Activated T-helper 17 cell treated with anti-CD3 and anti-CD28 coated beads, Interleukin-2, amount 50 U/mL, for 72 hours (primary cell): Measurements from ENCODE around the gene LSMEM2. TPM values are rescaled to one million over a fixed set of nuclear protein-coding genes. Genes with fewer than 3 reads are reported as not detected.

Experiments used
- ATAC-seq: fragments of 150-1000 bp; cut with Tn5 transposase; replicated peaks from 2 replicates; pipeline ENCODE4 v1.10.0; 2021; ENCODE audit warnings: mild to moderate bottlenecking, moderate library complexity
- H3K27ac Mint-ChIP-seq: one replicate; pipeline ENCODE4 v1.8.0; 2022; ENCODE audit warnings: mixed read lengths
- H3K27me3 Mint-ChIP-seq: one replicate; pipeline ENCODE4 v1.8.0; 2022; ENCODE audit warnings: mixed read lengths
- H3K36me3 Mint-ChIP-seq: one replicate; pipeline ENCODE4 v1.8.0; 2022; ENCODE audit warnings: low read depth, mild to moderate bottlenecking, mixed read lengths
- H3K4me1 Mint-ChIP-seq: one replicate; pipeline ENCODE4 v1.8.0; 2022; ENCODE audit warnings: mixed read lengths
- H3K4me3 Mint-ChIP-seq: one replicate; pipeline ENCODE4 v1.8.0; 2022; ENCODE audit warnings: mild to moderate bottlenecking, mixed read lengths
- H3K9me3 Mint-ChIP-seq: one replicate; pipeline ENCODE4 v1.8.0; 2022; ENCODE audit warnings: mixed read lengths
- total RNA-seq, 2 donors: library from RNA; stranded (reverse); gene quantifications; one replicate each; pipeline ENCODE4 v1.2.3, GENCODE V29; 2022

LSMEM2 gene
- total RNA-seq: under 1 TPM in 1 of 2 donors, not detected in 1; 0.34 TPM

- Mint-ChIP-seq H3K27ac (no peak within 1 kb of the TSS), H3K9me3 (no peaks in the 10 kb centered on the region), H3K4me3 (no peak within 1 kb of the TSS), H3K27me3 (peaks cover 23% of the 10 kb centered on the region), H3K36me3 (no peaks in the 10 kb centered on the region), H3K4me1 (peaks cover 5% of the 10 kb centered on the region)
- ATAC-seq: no peak
Measured at GRCh38 chr3:50278880-50279224, at the start of gene LSMEM2. Gene LSMEM2 (plus strand): TSS chr3:50279087. CDS start chr3:50279114, 27 bp downstream.

- no peak for ATAC-seq
- Mint-ChIP-seq H3K36me3 (no peaks in the 10 kb centered on the region), H3K9me3 (no peaks in the 10 kb centered on the region), H3K27ac (peak overlapping the region; percentile 44), H3K4me3 (no peak overlapping the region), H3K4me1 (peaks cover 11% of the 10 kb centered on the region), H3K27me3 (no peaks in the 10 kb centered on the region)
Measured at GRCh38 chr3:50229490-50229889, 49.4 kb upstream of the LSMEM2 start.

GRCh38 chr3:50230104-50230793 lies 48.6 kb upstream of the LSMEM2 start:
- H3K27ac Mint-ChIP-seq: no peak overlapping the region
- H3K9me3 Mint-ChIP-seq: no peaks in the 10 kb centered on the region
- H3K4me1 Mint-ChIP-seq: peaks cover 8% of the 10 kb centered on the region
- H3K36me3 Mint-ChIP-seq: no peaks in the 10 kb centered on the region
- H3K4me3 Mint-ChIP-seq: no peak overlapping the region
- no peak for ATAC-seq
- H3K27me3 Mint-ChIP-seq: no peaks in the 10 kb centered on the region

GRCh38 chr3:50230794-50231125 lies 48.1 kb upstream of the LSMEM2 start:
- Mint-ChIP-seq H3K4me3 (no peak overlapping the region), H3K4me1 (peaks cover 11% of the 10 kb centered on the region), H3K9me3 (no peaks in the 10 kb centered on the region), H3K27me3 (no peaks in the 10 kb centered on the region), H3K36me3 (no peaks in the 10 kb centered on the region), H3K27ac (no peak overlapping the region)
- ATAC-seq: no peak

GRCh38 chr3:50231581-50231980 lies 47.3 kb upstream of the LSMEM2 start:
- peaks cover 8% of the 10 kb centered on the region for H3K4me1 Mint-ChIP-seq
- H3K27ac Mint-ChIP-seq: no peak overlapping the region
- H3K27me3 Mint-ChIP-seq: no peaks in the 10 kb centered on the region
- ATAC-seq: no peak
- H3K4me3 Mint-ChIP-seq: no peak overlapping the region
- H3K9me3 Mint-ChIP-seq: no peaks in the 10 kb centered on the region
- H3K36me3 Mint-ChIP-seq: peaks cover 5% of the 10 kb centered on the region

GRCh38 chr3:50232303-50232702 lies 46.6 kb upstream of the LSMEM2 start:
- Mint-ChIP-seq H3K9me3 (no peaks in the 10 kb centered on the region), H3K4me1 (peaks cover 8% of the 10 kb centered on the region), H3K36me3 (peaks cover 12% of the 10 kb centered on the region), H3K27ac (peak overlapping the region; percentile 65), H3K4me3 (no peak overlapping the region), H3K27me3 (no peaks in the 10 kb centered on the region)
- ATAC-seq: no peak

GRCh38 chr3:50233176-50233575 lies 45.7 kb upstream of the LSMEM2 start:
- peaks cover 8% of the 10 kb centered on the region for H3K4me1 Mint-ChIP-seq
- H3K9me3 Mint-ChIP-seq: no peaks in the 10 kb centered on the region
- ATAC-seq: no peak
- no peak overlapping the region for H3K4me3 Mint-ChIP-seq
- peaks cover 21% of the 10 kb centered on the region for H3K36me3 Mint-ChIP-seq
- peak overlapping the region; percentile 65 for H3K27ac Mint-ChIP-seq
- no peaks in the 10 kb centered on the region for H3K27me3 Mint-ChIP-seq

- H3K36me3 Mint-ChIP-seq: peaks cover 46% of the 10 kb centered on the region
- H3K9me3 Mint-ChIP-seq: no peaks in the 10 kb centered on the region
- peak; percentile 93 for ATAC-seq
- peak within 1 kb of the TSS; percentile 99 for H3K4me3 Mint-ChIP-seq
- H3K4me1 Mint-ChIP-seq: peaks cover 13% of the 10 kb centered on the region
- no peaks in the 10 kb centered on the region for H3K27me3 Mint-ChIP-seq
- peak within 1 kb of the TSS; percentile 98 for H3K27ac Mint-ChIP-seq
Measured at GRCh38 chr3:50235716-50236483, 43.0 kb upstream of the LSMEM2 start, which contains the start of gene GNAI2. Gene GNAI2 (plus strand): TSS chr3:50236204. CDS start chr3:50236336, 132 bp downstream.

GRCh38 chr3:50236484-50237132 lies 42.3 kb upstream of the LSMEM2 start:
- peaks cover 19% of the 10 kb centered on the region for H3K4me1 Mint-ChIP-seq
- H3K27ac Mint-ChIP-seq: peak overlapping the region; percentile 98
- H3K27me3 Mint-ChIP-seq: no peaks in the 10 kb centered on the region
- peak overlapping the region; percentile 99 for H3K4me3 Mint-ChIP-seq
- no peaks in the 10 kb centered on the region for H3K9me3 Mint-ChIP-seq
- H3K36me3 Mint-ChIP-seq: peaks cover 51% of the 10 kb centered on the region
- ATAC-seq: no peak

- no peak for ATAC-seq
- Mint-ChIP-seq H3K27me3 (no peaks in the 10 kb centered on the region), H3K36me3 (peaks cover 51% of the 10 kb centered on the region), H3K27ac (peak overlapping the region; percentile 98), H3K9me3 (no peaks in the 10 kb centered on the region), H3K4me1 (peaks cover 25% of the 10 kb centered on the region), H3K4me3 (peak overlapping the region; percentile 99)
Measured at GRCh38 chr3:50237133-50237651, 41.7 kb upstream of the LSMEM2 start.

GRCh38 chr3:50237754-50238548 lies 40.9 kb upstream of the LSMEM2 start:
- peaks cover 32% of the 10 kb centered on the region for H3K4me1 Mint-ChIP-seq
- ATAC-seq: peak; percentile 58
- H3K4me3 Mint-ChIP-seq: peak overlapping the region; percentile 99
- no peaks in the 10 kb centered on the region for H3K27me3 Mint-ChIP-seq
- H3K9me3 Mint-ChIP-seq: no peaks in the 10 kb centered on the region
- peaks cover 56% of the 10 kb centered on the region for H3K36me3 Mint-ChIP-seq
- peak overlapping the region; percentile 98 for H3K27ac Mint-ChIP-seq

- Mint-ChIP-seq H3K4me1 (peaks cover 35% of the 10 kb centered on the region), H3K9me3 (no peaks in the 10 kb centered on the region), H3K27me3 (no peaks in the 10 kb centered on the region), H3K27ac (peak overlapping the region; percentile 98), H3K36me3 (peaks cover 60% of the 10 kb centered on the region), H3K4me3 (peak overlapping the region; percentile 99)
- no peak for ATAC-seq
Measured at GRCh38 chr3:50238549-50239026, 40.3 kb upstream of the LSMEM2 start.

- peaks cover 42% of the 10 kb centered on the region for H3K4me1 Mint-ChIP-seq
- peaks cover 70% of the 10 kb centered on the region for H3K36me3 Mint-ChIP-seq
- no peak for ATAC-seq
- peak overlapping the region; percentile 99 for H3K4me3 Mint-ChIP-seq
- no peaks in the 10 kb centered on the region for H3K9me3 Mint-ChIP-seq
- H3K27me3 Mint-ChIP-seq: no peaks in the 10 kb centered on the region
- peak overlapping the region; percentile 75 for H3K27ac Mint-ChIP-seq
Measured at GRCh38 chr3:50239649-50240048, 39.2 kb upstream of the LSMEM2 start.

- no peak for ATAC-seq
- Mint-ChIP-seq H3K9me3 (no peaks in the 10 kb centered on the region), H3K27ac (peak overlapping the region; percentile 99), H3K27me3 (no peaks in the 10 kb centered on the region), H3K4me3 (peak overlapping the region; percentile 99), H3K4me1 (peaks cover 37% of the 10 kb centered on the region), H3K36me3 (peaks cover 70% of the 10 kb centered on the region)
Measured at GRCh38 chr3:50241163-50241562, 37.7 kb upstream of the LSMEM2 start.
